ENCODE data around the gene SPOCD1. TPM values are rescaled to one million over a fixed set of nuclear protein-coding genes. Genes with fewer than 3 reads are reported as not detected.
A peak's percentile ranks its signal among the peaks of the same experiment; 100 is the strongest.

Gene SPOCD1
- total and polyA plus RNA-seq, 8 donors, result 0.06 to 0.69 (median 0.16) TPM; not detected in 4

DNA sequence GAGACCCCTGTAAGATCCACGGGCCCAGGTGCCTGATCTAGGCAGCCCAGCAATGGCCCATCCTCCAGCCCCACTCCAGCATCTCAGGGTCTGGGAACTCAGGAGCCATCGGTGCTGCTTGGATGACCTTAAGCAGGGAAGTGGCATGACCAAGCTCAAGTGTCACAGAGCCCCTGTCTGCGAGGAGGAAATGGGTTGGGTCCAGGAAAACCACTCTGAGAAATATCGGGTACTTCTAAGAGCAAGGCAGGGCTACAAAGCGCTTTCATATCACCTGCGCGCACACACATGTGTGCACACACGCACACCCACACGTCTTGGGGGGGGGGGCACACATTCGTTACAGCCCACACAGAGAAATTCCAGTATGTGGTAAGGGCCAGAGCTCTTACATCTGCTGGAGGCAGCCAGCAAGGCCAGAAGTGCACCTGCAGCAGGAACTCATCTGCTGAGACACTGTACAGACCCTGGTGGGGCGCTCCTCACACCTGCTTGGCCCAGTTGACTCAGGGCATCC is 32.6 kb upstream of the SPOCD1 start:
- intact Hi-C loops (cut with DNase I), result no loop called here
- H3K36me3 ChIP-seq, result no peaks in the 10 kb centered on the region
- ATAC-seq (no peak), FAIRE-seq (no peak), DNase-seq (no peak)
- WGBS, 2 donors, result 78 to 83% methylated on average over 11 of the region's 11 CpGs
- H3K27me3 ChIP-seq, result no peaks in the 10 kb centered on the region
- TF ChIP-seq, protein P1, sequence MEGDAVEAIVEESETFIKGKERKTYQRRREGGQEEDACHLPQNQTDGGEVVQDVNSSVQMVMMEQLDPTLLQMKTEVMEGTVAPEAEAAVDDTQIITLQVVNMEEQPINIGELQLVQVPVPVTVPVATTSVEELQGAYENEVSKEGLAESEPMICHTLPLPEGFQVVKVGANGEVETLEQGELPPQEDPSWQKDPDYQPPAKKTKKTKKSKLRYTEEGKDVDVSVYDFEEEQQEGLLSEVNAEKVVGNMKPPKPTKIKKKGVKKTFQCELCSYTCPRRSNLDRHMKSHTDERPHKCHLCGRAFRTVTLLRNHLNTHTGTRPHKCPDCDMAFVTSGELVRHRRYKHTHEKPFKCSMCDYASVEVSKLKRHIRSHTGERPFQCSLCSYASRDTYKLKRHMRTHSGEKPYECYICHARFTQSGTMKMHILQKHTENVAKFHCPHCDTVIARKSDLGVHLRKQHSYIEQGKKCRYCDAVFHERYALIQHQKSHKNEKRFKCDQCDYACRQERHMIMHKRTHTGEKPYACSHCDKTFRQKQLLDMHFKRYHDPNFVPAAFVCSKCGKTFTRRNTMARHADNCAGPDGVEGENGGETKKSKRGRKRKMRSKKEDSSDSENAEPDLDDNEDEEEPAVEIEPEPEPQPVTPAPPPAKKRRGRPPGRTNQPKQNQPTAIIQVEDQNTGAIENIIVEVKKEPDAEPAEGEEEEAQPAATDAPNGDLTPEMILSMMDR (IDR thresholded peaks at IDR 0.05), result no peak
- no peaks in the 10 kb centered on the region for H3K4me1 ChIP-seq
- H3K9me3 ChIP-seq, result no peaks in the 10 kb centered on the region
- no peak overlapping the region for H3K4me3 ChIP-seq
- H3K27ac ChIP-seq, result no peak overlapping the region

DNA sequence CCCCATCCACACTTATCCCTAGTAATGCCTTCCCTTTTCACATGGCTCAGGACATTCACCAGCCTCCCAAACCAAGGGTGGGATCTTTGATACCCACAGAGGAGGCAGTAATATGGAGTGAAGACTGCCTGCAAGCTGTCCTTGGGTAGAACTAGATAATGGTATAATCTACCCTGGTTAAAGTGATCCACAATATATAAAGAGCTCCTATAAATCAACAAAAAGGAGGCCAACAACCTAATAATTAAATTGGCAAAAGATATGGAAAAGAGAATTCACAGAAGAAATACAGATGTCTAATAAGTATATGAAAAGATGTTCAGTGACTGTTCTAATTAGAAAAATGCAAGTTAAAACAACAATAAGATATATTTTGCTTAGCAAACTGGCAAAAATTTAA is 30.7 kb upstream of the SPOCD1 start:
- intact Hi-C loops (cut with DNase I), result no loop called here
- FAIRE-seq (no peak), ATAC-seq (no peak), DNase-seq (no peak)
- Histone ChIP-seq H3K36me3 (no peaks in the 10 kb centered on the region), H3K4me3 (no peak overlapping the region), H3K27ac (no peak overlapping the region), H3K27me3 (no peaks in the 10 kb centered on the region), H3K9me3 (no peaks in the 10 kb centered on the region), H3K4me1 (no peaks in the 10 kb centered on the region)
- TF ChIP-seq, protein P1 (IDR thresholded peaks at IDR 0.05), result no peak

DNA sequence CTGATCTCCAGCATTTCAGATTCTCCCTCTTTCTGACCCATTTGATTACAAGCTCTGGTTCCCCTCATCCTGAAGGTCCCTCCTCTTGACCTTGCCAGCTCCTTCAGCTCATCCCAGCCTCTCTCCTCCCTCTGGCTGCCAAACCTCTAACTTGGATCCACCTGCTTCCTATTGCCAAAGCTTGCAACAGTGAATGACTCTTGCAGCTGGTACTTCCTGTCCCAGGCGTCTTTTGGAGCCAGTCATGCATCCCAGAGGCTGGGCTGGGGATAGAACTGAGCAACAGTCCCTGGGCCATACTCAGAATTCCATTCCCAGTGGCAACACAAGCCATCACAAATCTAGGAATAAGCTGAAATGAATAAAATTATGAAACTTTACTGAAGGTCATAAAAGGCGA is 27.7 kb upstream of the SPOCD1 start:
- Histone ChIP-seq H3K27me3 (no peaks in the 10 kb centered on the region), H3K4me3 (no peak overlapping the region), H3K4me1 (no peaks in the 10 kb centered on the region), H3K27ac (no peak overlapping the region), H3K9me3 (no peaks in the 10 kb centered on the region), H3K36me3 (no peaks in the 10 kb centered on the region)
- intact Hi-C loops (cut with DNase I), result no loop called here
- FAIRE-seq, result no peak
- DNase-seq, result no peak
- 74 to 77% methylated on average over 2 of the region's 2 CpGs for WGBS, 2 donors
- TF ChIP-seq, protein P1 (IDR thresholded peaks at IDR 0.05), result no peak
- peak in 1 of 4 donors; percentile 40 for ATAC-seq

DNA sequence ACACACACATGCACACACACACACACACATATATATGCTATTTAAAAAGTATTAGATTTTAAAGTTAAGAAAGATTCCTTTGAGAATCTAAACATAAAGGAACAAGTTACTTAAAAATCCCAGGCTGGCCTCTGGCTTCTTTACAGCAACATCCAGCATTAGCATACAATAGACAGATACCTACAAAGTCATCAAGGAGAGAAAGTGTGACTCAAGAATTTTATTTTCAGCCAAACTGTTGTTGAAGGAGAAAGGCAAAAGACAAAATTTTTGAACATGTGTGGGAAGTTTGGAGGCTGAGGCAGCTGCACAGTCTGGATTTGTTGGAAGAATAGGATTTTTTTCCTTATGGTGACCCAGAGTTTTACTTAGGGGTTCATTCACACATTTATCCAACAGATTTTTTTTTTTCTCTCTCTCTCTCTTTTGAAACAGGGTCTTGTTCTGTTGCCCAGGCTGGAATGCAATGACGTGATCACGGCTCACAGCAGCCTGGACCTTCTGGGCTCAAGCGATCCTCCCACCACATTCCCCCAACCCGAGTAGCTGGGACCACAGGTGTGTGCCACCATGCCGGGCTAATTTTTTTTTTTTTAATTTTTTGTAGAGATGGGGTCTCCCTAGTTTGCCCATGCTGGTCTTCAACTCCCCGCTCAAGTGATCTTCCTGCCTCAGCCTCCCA is 24.0 kb upstream of the SPOCD1 start:
- Histone ChIP-seq H3K27me3 (no peaks in the 10 kb centered on the region), H3K4me3 (no peak overlapping the region), H3K27ac (no peak overlapping the region), H3K9me3 (no peaks in the 10 kb centered on the region), H3K36me3 (no peaks in the 10 kb centered on the region), H3K4me1 (no peaks in the 10 kb centered on the region)
- no peak for DNase-seq
- 86 to 90% methylated on average over 6 of the region's 6 CpGs for WGBS, 2 donors
- ATAC-seq, result no peak
- no peak for FAIRE-seq
- intact Hi-C loops (cut with DNase I), result no loop called here
- TF ChIP-seq, protein P1 (IDR thresholded peaks at IDR 0.05), result no peak

DNA sequence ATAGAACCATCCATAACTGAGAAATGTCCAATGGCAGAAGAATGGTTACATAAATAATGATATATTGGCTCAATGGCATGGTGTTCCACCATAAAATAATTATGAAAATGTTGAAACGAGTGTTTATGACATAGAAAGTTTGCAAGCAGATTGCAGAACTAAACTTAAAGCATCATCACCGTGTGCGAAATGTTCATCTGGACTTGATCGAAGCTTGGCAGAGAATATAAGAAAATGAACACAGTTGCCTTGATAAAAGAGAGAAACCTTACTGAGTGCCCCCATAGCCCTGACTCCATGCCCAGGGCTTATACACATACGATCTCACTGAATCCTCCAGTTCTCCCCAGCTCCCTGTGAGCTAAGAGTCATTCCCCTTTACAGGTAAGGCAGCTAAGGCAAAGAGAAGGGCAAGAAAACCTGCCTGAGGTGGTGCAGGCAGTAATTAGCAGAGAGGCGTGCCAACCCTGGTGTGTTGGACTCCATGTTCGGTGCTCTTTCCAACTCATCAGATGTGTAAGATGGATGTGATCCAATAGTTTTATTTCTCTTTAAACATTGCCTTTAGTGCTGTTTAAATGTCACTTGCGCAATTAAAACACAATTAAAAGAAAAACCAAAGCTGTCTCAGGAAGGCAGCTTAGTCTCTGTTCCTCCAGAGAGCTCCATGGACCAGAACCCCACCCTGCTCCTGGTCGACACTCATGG is 21.8 kb upstream of the SPOCD1 start:
- Histone ChIP-seq H3K36me3 (no peaks in the 10 kb centered on the region), H3K27me3 (no peaks in the 10 kb centered on the region), H3K4me3 (no peak overlapping the region), H3K4me1 (no peaks in the 10 kb centered on the region), H3K27ac (no peak overlapping the region), H3K9me3 (no peaks in the 10 kb centered on the region)
- DNase-seq, result no peak
- WGBS, 2 donors, result 82 to 86% methylated on average over 9 of the region's 9 CpGs
- no peak for ATAC-seq
- intact Hi-C loops (cut with DNase I), result no loop called here
- TF ChIP-seq, protein P1 (IDR thresholded peaks at IDR 0.05), result no peak
- no peak for FAIRE-seq

Measured in pancreas (tissue), 10 donors.